Endodermal cell (in vitro differentiated cells): ENCODE measurements around the gene TRERF1. TPM values are rescaled to one million over a fixed set of nuclear protein-coding genes. Genes with fewer than 3 reads are reported as not detected.
A peak's percentile ranks its signal among the peaks of the same experiment; 100 is the strongest.

Source experiments
- DNase-seq: peaks from one replicate; pipeline ENCODE4 v3.0.0-alpha.2; 2017
- H3K27ac ChIP-seq: 2 replicates; pipeline ENCODE4 v1.5.1; 2013; ENCODE audit warnings: mild to moderate bottlenecking, low read depth, low read length, moderate library complexity
- H3K27me3 ChIP-seq: 2 replicates; pipeline ENCODE4 v1.6.1; 2013; ENCODE audit warnings: mild to moderate bottlenecking, low read length, moderate library complexity; ENCODE audit not compliant: insufficient read depth, control insufficient read depth, poor library complexity, severe bottlenecking
- H3K36me3 ChIP-seq: 2 replicates; pipeline ENCODE4 v1.7.0; 2013; ENCODE audit warnings: mild to moderate bottlenecking, low read length, moderate library complexity; ENCODE audit not compliant: control insufficient read depth, insufficient read depth
- H3K4me1 ChIP-seq: one replicate; pipeline ENCODE4 v1.7.0; 2013; ENCODE audit warnings: low read length; ENCODE audit not compliant: control insufficient read depth, insufficient read depth
- H3K4me3 ChIP-seq: 2 replicates; pipeline ENCODE4 v1.5.1; 2013; ENCODE audit warnings: mild to moderate bottlenecking, low read length, moderate library complexity
- H3K9ac ChIP-seq: 2 replicates; pipeline ENCODE4 v1.6.1; 2013; ENCODE audit warnings: mild to moderate bottlenecking, low read length, moderate library complexity; ENCODE audit not compliant: poor library complexity, severe bottlenecking; ENCODE audit errors: extremely low read depth
- H3K9me3 ChIP-seq: 2 replicates; pipeline ENCODE4 v1.6.1; 2013; ENCODE audit warnings: mild to moderate bottlenecking, low read length, moderate library complexity; ENCODE audit not compliant: control insufficient read depth
- H3K27ac Mint-ChIP-seq: 2 replicates; pipeline ENCODE4 v1.8.0; 2020; ENCODE audit warnings: mixed read lengths
- H3K27me3 Mint-ChIP-seq: 2 replicates; pipeline ENCODE4 v1.8.0; 2021; ENCODE audit warnings: mild to moderate bottlenecking, mixed read lengths; ENCODE audit not compliant: insufficient read depth
- H3K36me3 Mint-ChIP-seq: 2 replicates; pipeline ENCODE4 v1.8.0; 2020; ENCODE audit warnings: low read depth, mixed read lengths
- H3K4me1 Mint-ChIP-seq: 2 replicates; pipeline ENCODE4 v1.8.0; 2020; ENCODE audit warnings: mixed read lengths
- H3K4me3 Mint-ChIP-seq: 2 replicates; pipeline ENCODE4 v1.8.0; 2020; ENCODE audit warnings: mild to moderate bottlenecking, moderate library complexity, mixed read lengths
- H3K9me3 Mint-ChIP-seq: 2 replicates; pipeline ENCODE4 v1.8.0; 2020; ENCODE audit warnings: mild to moderate bottlenecking, mixed read lengths
- WGBS, 2 experiments: methylation state at CpG; one replicate each; pipeline versions ENCODE4 v1.1.5 to v1.1.7; 2013; ENCODE audit warnings: missing lambda C conversion rate in 2 of 2, mixed read lengths in 1 of 2; ENCODE audit not compliant: insufficient coverage in 1 of 2, insufficient read length in 1 of 2; 5-methylcytosine and 5-hydroxymethylcytosine counted together
- total RNA-seq, 2 donors: library from RNA; stranded (reverse); fragmentation: NEBNext Ultra II Directional in 1 of 2; extraction: Animal tissue kit (Norgen Biotek cat#: 25700) in 1 of 2; gene quantifications; 2 replicates in 1 of 2; 3 replicates in 1 of 2; pipeline ENCODE4 v1.2.1, GENCODE V29; 2021
- TF ChIP-seq, protein P1 (sequence below): fragments of 200-600 bp; sonication (generic); conservative IDR thresholded peaks from 2 replicates; pipeline ENCODE4 v1.5.0; 2021; ENCODE audit warnings: antibody characterized with exemption, mild to moderate bottlenecking

Gene TRERF1
- total RNA-seq, 2 donors from 2014 or later, result 4.7 to 5.3 TPM

DNA sequence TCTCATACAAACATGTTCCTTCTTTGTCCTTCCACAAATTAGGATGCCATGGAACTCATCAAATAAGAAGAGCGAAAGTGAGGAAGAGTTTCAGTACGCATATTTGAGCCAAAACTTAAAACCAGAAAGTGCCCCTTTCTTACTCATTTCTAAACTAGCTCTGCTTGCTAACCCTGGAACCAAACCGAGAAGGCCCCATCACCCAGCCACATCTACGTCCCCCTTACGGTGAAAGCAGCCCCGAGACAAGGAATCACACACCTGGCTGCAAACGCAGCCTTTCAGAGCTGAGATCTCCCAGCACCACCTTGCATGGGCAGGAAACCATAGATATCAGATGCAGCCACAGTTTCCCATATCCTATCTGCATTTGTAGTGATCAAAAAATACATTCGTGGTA lies 28.5 kb downstream of the TRERF1 start:
- Mint-ChIP-seq H3K9me3 (no peaks in the 10 kb centered on the region), H3K27ac (no peak overlapping the region), H3K4me3 (no peak overlapping the region), H3K4me1 (peaks cover 16% of the 10 kb centered on the region), H3K36me3 (no peaks in the 10 kb centered on the region), H3K27me3 (no peaks in the 10 kb centered on the region)
- Histone ChIP-seq H3K36me3 (no peaks in the 10 kb centered on the region), H3K9ac (no peak overlapping the region), H3K27me3 (peaks cover 9% of the 10 kb centered on the region), H3K4me1 (no peaks in the 10 kb centered on the region), H3K9me3 (no peaks in the 10 kb centered on the region), H3K27ac (no peak overlapping the region), H3K4me3 (no peak overlapping the region)
- DNase-seq, result no peak
- TF ChIP-seq, protein P1, sequence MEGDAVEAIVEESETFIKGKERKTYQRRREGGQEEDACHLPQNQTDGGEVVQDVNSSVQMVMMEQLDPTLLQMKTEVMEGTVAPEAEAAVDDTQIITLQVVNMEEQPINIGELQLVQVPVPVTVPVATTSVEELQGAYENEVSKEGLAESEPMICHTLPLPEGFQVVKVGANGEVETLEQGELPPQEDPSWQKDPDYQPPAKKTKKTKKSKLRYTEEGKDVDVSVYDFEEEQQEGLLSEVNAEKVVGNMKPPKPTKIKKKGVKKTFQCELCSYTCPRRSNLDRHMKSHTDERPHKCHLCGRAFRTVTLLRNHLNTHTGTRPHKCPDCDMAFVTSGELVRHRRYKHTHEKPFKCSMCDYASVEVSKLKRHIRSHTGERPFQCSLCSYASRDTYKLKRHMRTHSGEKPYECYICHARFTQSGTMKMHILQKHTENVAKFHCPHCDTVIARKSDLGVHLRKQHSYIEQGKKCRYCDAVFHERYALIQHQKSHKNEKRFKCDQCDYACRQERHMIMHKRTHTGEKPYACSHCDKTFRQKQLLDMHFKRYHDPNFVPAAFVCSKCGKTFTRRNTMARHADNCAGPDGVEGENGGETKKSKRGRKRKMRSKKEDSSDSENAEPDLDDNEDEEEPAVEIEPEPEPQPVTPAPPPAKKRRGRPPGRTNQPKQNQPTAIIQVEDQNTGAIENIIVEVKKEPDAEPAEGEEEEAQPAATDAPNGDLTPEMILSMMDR, result no peak
- WGBS, 2 experiments, result 93 to 100% methylated on average over 6 to 8 of the region's 8 CpGs

DNA sequence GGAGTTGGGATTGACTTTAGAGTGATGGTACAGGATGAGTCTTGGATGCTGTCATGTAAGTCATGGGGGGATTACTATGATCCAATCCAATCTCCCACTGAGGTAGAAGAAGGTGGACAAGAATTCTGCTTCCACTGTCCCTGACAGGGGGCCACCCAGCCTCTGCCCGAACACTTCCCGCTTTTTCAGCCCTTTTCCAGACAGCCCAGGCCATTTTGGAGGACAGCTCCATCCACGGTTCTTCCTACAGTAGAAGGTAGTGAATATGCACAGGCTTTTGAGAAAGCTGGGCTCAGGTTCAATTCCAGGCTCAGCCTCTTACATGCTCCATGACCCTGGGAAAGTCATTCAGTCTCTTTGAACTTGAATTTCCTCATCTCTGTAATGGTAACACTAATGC lies 31.0 kb downstream of the TRERF1 start:
- H3K36me3 ChIP-seq, result no peaks in the 10 kb centered on the region
- Mint-ChIP-seq H3K27me3 (peaks cover 11% of the 10 kb centered on the region), H3K4me1 (peaks cover 9% of the 10 kb centered on the region)

DNA sequence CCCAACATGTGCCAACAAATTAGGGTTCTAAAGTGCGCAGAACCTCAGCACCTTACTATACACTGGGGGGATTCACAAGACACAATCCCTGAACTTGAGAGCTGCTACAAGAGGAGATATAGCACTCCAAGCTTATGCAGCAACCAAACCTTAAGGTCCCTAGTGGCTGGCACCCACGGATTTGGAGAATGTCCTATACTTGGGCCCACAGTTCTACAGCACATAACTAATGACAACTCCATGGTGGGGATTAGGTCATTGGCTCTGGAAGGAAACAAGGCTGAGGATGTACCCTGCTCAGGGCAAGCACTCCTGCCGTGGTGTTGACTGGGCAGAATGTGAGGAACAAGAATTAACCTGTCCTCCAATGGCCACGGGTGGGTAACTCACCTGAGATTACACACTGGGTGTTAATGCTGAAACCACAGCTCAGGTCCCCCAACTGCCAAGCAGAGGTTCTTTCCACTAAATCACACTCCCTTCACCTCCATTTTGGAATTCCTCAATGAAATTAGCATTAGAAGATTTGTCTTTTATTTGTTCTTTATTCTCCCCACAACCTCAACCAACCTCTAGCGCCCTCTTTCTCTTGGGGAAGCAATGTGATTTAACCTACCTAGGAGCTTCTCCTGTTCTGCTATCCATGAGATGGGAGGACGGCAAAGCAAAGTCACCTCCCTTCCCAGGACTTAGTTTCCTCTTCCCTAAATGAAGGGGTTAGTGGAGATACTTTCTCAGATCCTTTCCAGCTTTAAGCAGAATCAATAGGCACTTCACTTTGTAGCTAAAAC lies 32.0 kb downstream of the TRERF1 start:
- Histone ChIP-seq H3K27ac (no peak overlapping the region), H3K27me3 (peaks cover 31% of the 10 kb centered on the region), H3K4me1 (no peaks in the 10 kb centered on the region), H3K9me3 (no peaks in the 10 kb centered on the region), H3K9ac (no peak overlapping the region), H3K4me3 (no peak overlapping the region), H3K36me3 (no peaks in the 10 kb centered on the region)
- Mint-ChIP-seq H3K9me3 (no peaks in the 10 kb centered on the region), H3K4me1 (peaks cover 8% of the 10 kb centered on the region), H3K4me3 (no peak overlapping the region), H3K27me3 (peaks cover 11% of the 10 kb centered on the region), H3K27ac (no peak overlapping the region), H3K36me3 (no peaks in the 10 kb centered on the region)
- TF ChIP-seq, protein P1, result peak; percentile 48
- no peak for DNase-seq
- WGBS, 2 experiments, result 91 to 92% methylated on average over 4 to 6 of the region's 6 CpGs

More for the DNA sequence above, 31.0 kb downstream of the TRERF1 start:
- Histone ChIP-seq H3K27ac (no peak overlapping the region), H3K4me3 (no peak overlapping the region), H3K4me1 (no peaks in the 10 kb centered on the region), H3K27me3 (peaks cover 31% of the 10 kb centered on the region), H3K9me3 (no peaks in the 10 kb centered on the region), H3K9ac (no peak overlapping the region)
- TF ChIP-seq, protein P1, result no peak
- H3K9me3 Mint-ChIP-seq, result no peaks in the 10 kb centered on the region
- no peaks in the 10 kb centered on the region for H3K36me3 Mint-ChIP-seq
- no peak overlapping the region for H3K27ac Mint-ChIP-seq
- H3K4me3 Mint-ChIP-seq, result no peak overlapping the region
- DNase-seq, result no peak
- WGBS, 2 experiments, result 81 to 86% methylated on average over 2 to 3 of the region's 3 CpGs
